NOMO-1 treated with DMSO at 0.1 percent for 48 hours (cell line): ENCODE results near the gene AP3B1.

Experiments used
- DNase-seq: peaks from one replicate; lab custom pipeline; 2025; ENCODE audit not compliant: unreplicated experiment; lab: John Stamatoyannopoulos, UW

Gene AP3B1

GRCh38 chr5:78294248-78295034, at the start of gene AP3B1:
Gene AP3B1, minus strand, starts transcription at chr5:78294698. Its CDS starts 119 bp downstream, at chr5:78294579.
- peak; percentile 96 for DNase-seq

- no peak for DNase-seq
These were observed 46.9 kb upstream of the AP3B1 start for GRCh38 chr5:78341440-78341839.

GRCh38 chr5:78339617-78340436, 45.3 kb upstream of the AP3B1 start:
- peak; percentile 41 for DNase-seq

GRCh38 chr5:78336698-78337097, 42.2 kb upstream of the AP3B1 start:
- no peak for DNase-seq

GRCh38 chr5:78335976-78336375, 41.5 kb upstream of the AP3B1 start:
- DNase-seq, result no peak

GRCh38 chr5:78334811-78335210, 40.3 kb upstream of the AP3B1 start:
- DNase-seq, result no peak

- DNase-seq, result no peak
These were observed 37.1 kb upstream of the AP3B1 start for GRCh38 chr5:78331523-78332080.

- no peak for DNase-seq
These were observed 34.2 kb upstream of the AP3B1 start for GRCh38 chr5:78328585-78329173.

GRCh38 chr5:78327761-78328510, 33.4 kb upstream of the AP3B1 start:
- DNase-seq, result no peak

- DNase-seq, result no peak
These were observed 32.4 kb upstream of the AP3B1 start for GRCh38 chr5:78326930-78327329.

- no peak for DNase-seq
These were observed 28.7 kb upstream of the AP3B1 start for GRCh38 chr5:78323241-78323640.

GRCh38 chr5:78320401-78320800, 25.9 kb upstream of the AP3B1 start:
- peak; percentile 22 for DNase-seq

GRCh38 chr5:78318337-78318736, 23.8 kb upstream of the AP3B1 start:
- no peak for DNase-seq

- no peak for DNase-seq
These were observed 23.0 kb upstream of the AP3B1 start for GRCh38 chr5:78317515-78317914.

- DNase-seq, result no peak
These were observed 14.2 kb upstream of the AP3B1 start for GRCh38 chr5:78308703-78309102.

GRCh38 chr5:78300464-78301045, 6.1 kb upstream of the AP3B1 start:
- peak; percentile 47 for DNase-seq

- no peak for DNase-seq
These were observed 800 bp upstream of the AP3B1 start for GRCh38 chr5:78295035-78295961.

GRCh38 chr5:78293851-78294247, 649 bp downstream of the AP3B1 start:
- no peak for DNase-seq

GRCh38 chr5:78291687-78292086, 2.8 kb downstream of the AP3B1 start:
- no peak for DNase-seq
